Spleen (tissue), 7 donors: ENCODE data around the gene MOSPD3.
A peak's percentile ranks its signal among the peaks of the same experiment; 100 is the strongest.

Source experiments
- POLR2A ChIP-seq, 3 donors: fragments of 450-650 bp; IDR thresholded peaks; one replicate each; pipeline ENCODE4 v1.5.1; 2017; ENCODE audit warnings: antibody characterized with exemption in 3 of 3, mild to moderate bottlenecking in 1 of 3
- POLR2AphosphoS5 ChIP-seq, 3 donors: sonication (generic); formaldehyde crosslinking; IDR thresholded peaks; one replicate each; pipeline ENCODE4 v1.5.1; 2017; ENCODE audit warnings: antibody characterized with exemption in 3 of 3
- TF ChIP-seq, protein P1 (sequence below), 11 experiments: fragments of 200-600 bp in 7 of 11; fragments of 450-650 bp in 4 of 11; sonication (generic) in 4 of 11; IDR thresholded peaks in 8 of 11; conservative IDR thresholded peaks in 3 of 11; 1 replicate in 7 of 11; 2 replicates in 4 of 11; pipeline versions ENCODE4 v1.4.0 to v1.8.0; 2016 to 2021; ENCODE audit warnings: antibody characterized with exemption in 11 of 11, inconsistent platforms in 4 of 11, mild to moderate bottlenecking in 1 of 11
- donor health status: DM: no; HTN: no; CAD: no; lungs with moderate emphysema.
- donor health status: DM: no; HTN: no; CAD: no.
- donor health status: DM: no; HTN: no; CAD: no.

DNA sequence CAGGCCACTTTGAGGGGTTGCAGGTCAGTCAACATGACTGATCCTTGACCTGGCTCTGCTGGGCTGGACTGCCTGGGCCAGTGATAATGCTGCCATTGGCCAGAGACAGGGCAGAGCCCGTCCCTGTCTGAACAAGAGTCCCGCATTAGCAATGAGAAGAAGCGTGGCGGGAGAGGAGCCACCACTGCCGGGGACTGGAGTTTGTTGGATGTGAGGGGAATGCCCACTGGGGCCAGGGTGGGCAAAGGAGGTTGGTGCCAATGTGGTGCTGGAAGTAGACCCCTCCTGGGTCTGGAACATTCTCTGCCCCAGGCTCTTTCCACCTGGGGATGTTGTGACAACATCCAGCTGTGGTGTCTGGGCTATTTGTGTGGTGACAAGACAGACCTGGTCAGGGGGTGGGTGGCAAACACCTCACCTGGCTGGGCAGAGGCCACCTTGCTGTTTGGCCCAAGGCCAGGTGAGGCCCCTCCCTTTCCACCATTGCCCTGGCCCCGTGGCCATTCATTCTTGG, 46.3 kb upstream of the MOSPD3 start:
- TF ChIP-seq POLR2AphosphoS5 (IDR thresholded peaks at IDR 0.05) (peak in 2 of 3 donors; percentile 26 to 35), POLR2A (IDR thresholded peaks at IDR 0.05) (no peak)
- TF ChIP-seq, protein P1, sequence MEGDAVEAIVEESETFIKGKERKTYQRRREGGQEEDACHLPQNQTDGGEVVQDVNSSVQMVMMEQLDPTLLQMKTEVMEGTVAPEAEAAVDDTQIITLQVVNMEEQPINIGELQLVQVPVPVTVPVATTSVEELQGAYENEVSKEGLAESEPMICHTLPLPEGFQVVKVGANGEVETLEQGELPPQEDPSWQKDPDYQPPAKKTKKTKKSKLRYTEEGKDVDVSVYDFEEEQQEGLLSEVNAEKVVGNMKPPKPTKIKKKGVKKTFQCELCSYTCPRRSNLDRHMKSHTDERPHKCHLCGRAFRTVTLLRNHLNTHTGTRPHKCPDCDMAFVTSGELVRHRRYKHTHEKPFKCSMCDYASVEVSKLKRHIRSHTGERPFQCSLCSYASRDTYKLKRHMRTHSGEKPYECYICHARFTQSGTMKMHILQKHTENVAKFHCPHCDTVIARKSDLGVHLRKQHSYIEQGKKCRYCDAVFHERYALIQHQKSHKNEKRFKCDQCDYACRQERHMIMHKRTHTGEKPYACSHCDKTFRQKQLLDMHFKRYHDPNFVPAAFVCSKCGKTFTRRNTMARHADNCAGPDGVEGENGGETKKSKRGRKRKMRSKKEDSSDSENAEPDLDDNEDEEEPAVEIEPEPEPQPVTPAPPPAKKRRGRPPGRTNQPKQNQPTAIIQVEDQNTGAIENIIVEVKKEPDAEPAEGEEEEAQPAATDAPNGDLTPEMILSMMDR (IDR thresholded peaks at IDR 0.05 in 8 of 11, conservative IDR thresholded peaks at IDR 0.05 in 3 of 11) = no peak
